Natural killer cell (primary cell): ENCODE results near the gene CDC25C. TPM values are rescaled to one million over a fixed set of nuclear protein-coding genes. Genes with fewer than 3 reads are reported as not detected.

ENCODE experiments used
- ATAC-seq, 3 donors: fragments of 150-1000 bp in 2 of 3; fragments of 200-7000 bp in 1 of 3; cut with Tn5 transposase; 1 replicate in 1 of 3; 2 replicates in 2 of 3; pipeline ENCODE4 v1.10.0; 2021; ENCODE audit warnings: mild to moderate bottlenecking in 2 of 3, moderate library complexity in 2 of 3
- DNase-seq, 2 donors: peaks; one replicate each; pipeline versions ENCODE4 v3.0.0 to v3.0.0-alpha.2; 2013 to 2021; ENCODE audit warnings: mixed read lengths in 1 of 2
- H3K27ac ChIP-seq: one replicate; pipeline ENCODE4 v1.5.1; 2013; ENCODE audit warnings: mild to moderate bottlenecking, low read length
- H3K27me3 ChIP-seq: one replicate; pipeline ENCODE4 v1.6.1; 2013; ENCODE audit warnings: low read length; ENCODE audit not compliant: control insufficient read depth, insufficient read depth
- H3K36me3 ChIP-seq: one replicate; pipeline ENCODE4 v1.6.1; 2013; ENCODE audit warnings: low read length; ENCODE audit not compliant: control insufficient read depth, insufficient read depth
- H3K4me1 ChIP-seq: one replicate; pipeline ENCODE4 v1.6.1; 2013; ENCODE audit warnings: low read length; ENCODE audit not compliant: control insufficient read depth, insufficient read depth
- H3K4me3 ChIP-seq: one replicate; pipeline ENCODE4 v1.5.1; 2013; ENCODE audit warnings: low read length
- H3K9me3 ChIP-seq: one replicate; pipeline ENCODE4 v1.6.1; 2013; ENCODE audit warnings: low read length; ENCODE audit not compliant: control insufficient read depth, insufficient read depth
- H3K27ac Mint-ChIP-seq, 2 donors: one replicate each; pipeline ENCODE4 v1.8.0; 2022; ENCODE audit warnings: mild to moderate bottlenecking in 2 of 2, mixed read lengths in 2 of 2, moderate library complexity in 1 of 2
- H3K27me3 Mint-ChIP-seq, 2 donors: one replicate each; pipeline ENCODE4 v1.8.0; 2022; ENCODE audit warnings: low read depth in 2 of 2, mixed read lengths in 2 of 2
- H3K36me3 Mint-ChIP-seq: one replicate; pipeline ENCODE4 v1.8.0; 2022; ENCODE audit warnings: mixed read lengths
- H3K4me1 Mint-ChIP-seq, 2 donors: one replicate each; pipeline ENCODE4 v1.8.0; 2022; ENCODE audit warnings: mixed read lengths in 2 of 2
- H3K4me3 Mint-ChIP-seq: one replicate; pipeline ENCODE4 v1.8.0; 2022; ENCODE audit warnings: mild to moderate bottlenecking, moderate library complexity, mixed read lengths
- H3K9me3 Mint-ChIP-seq, 2 donors: one replicate each; pipeline ENCODE4 v1.8.0; 2022; ENCODE audit warnings: mixed read lengths in 2 of 2
- CTCF ChIP-seq: fragments of 200-600 bp; IDR thresholded peaks from one replicate; pipeline ENCODE4 v1.8.0; 2022; ENCODE audit warnings: antibody characterized with exemption
- WGBS: methylation state at CpG from one replicate; pipeline ENCODE4 v1.1.7; 2013; ENCODE audit warnings: missing lambda C conversion rate; ENCODE audit not compliant: insufficient coverage; 5-methylcytosine and 5-hydroxymethylcytosine counted together
- intact Hi-C: fragments of 100-400 bp; cut with micrococcal nuclease; formaldehyde crosslinking; loops from one replicate; pipeline ENCODE4 v1.14.2; 2022
- total RNA-seq, 4 donors: library from RNA; stranded (reverse); fragments of 120-200 nt in 1 of 4; gene quantifications; one replicate each; pipeline versions ENCODE4 v1.2.3 to v1.2.4, GENCODE V29; 2013 to 2022

CDC25C gene
- total RNA-seq, 3 donors from 2014 or later (not counting 1 experiment from before 2014, with no cell fraction given): 0.47 to 0.48 TPM; not detected in 1

- DNase-seq: no peak
- no peak for TF ChIP-seq CTCF
- Histone ChIP-seq H3K36me3 (peaks cover 13% of the 10 kb centered on the region), H3K4me1 (peaks cover 18% of the 10 kb centered on the region), H3K27ac (no peak overlapping the region), H3K4me3 (no peak overlapping the region), H3K27me3 (no peaks in the 10 kb centered on the region), H3K9me3 (peaks cover 3% of the 10 kb centered on the region)
- H3K4me1 Mint-ChIP-seq: peaks cover 44 to 45% of the 10 kb centered on the region in 2 donors
- intact Hi-C loops: loop anchor here (5.0 kb wide), 1 partner anchor 174 kb away; the partner anchor contains the start of genes BRD8 and KIF20A
- H3K27me3 Mint-ChIP-seq: no peaks in the 10 kb centered on the region
- peak overlapping the region; percentile 83 for H3K4me3 Mint-ChIP-seq
- peak overlapping the region; percentile 83 to 89 for H3K27ac Mint-ChIP-seq
- H3K9me3 Mint-ChIP-seq: peaks cover 0 to 5% of the 10 kb centered on the region in 2 donors
- no peak for ATAC-seq
- H3K36me3 Mint-ChIP-seq: peaks cover 7% of the 10 kb centered on the region
Measured at GRCh38 chr5:138351517-138351916, 19.9 kb upstream of the CDC25C start.

GRCh38 chr5:138351056-138351455 is 19.5 kb upstream of the CDC25C start:
- Mint-ChIP-seq H3K27me3 (no peaks in the 10 kb centered on the region), H3K27ac (peak overlapping the region in 1 of 2 donors; percentile 83), H3K4me3 (peak overlapping the region; percentile 28), H3K36me3 (peaks cover 7% of the 10 kb centered on the region), H3K4me1 (peaks cover 44 to 45% of the 10 kb centered on the region in 2 donors), H3K9me3 (peaks cover 0 to 5% of the 10 kb centered on the region in 2 donors)
- no peak for ATAC-seq
- no peak for TF ChIP-seq CTCF
- intact Hi-C loops: loop anchor here (5.0 kb wide), 1 partner anchor 174 kb away; the partner anchor contains the start of genes BRD8 and KIF20A
- Histone ChIP-seq H3K4me3 (no peak overlapping the region), H3K36me3 (peaks cover 15% of the 10 kb centered on the region), H3K9me3 (peaks cover 3% of the 10 kb centered on the region), H3K27ac (no peak overlapping the region), H3K4me1 (peaks cover 18% of the 10 kb centered on the region), H3K27me3 (no peaks in the 10 kb centered on the region)
- DNase-seq: no peak
- 100% methylated on average over 1 of the region's 1 CpG for WGBS

- Mint-ChIP-seq H3K4me1 (peaks cover 41% of the 10 kb centered on the region in 2 donors), H3K27ac (peak overlapping the region; percentile 66 to 83), H3K36me3 (peaks cover 7% of the 10 kb centered on the region), H3K9me3 (peaks cover 0 to 5% of the 10 kb centered on the region in 2 donors), H3K4me3 (peak overlapping the region; percentile 58), H3K27me3 (no peaks in the 10 kb centered on the region)
- Histone ChIP-seq H3K9me3 (peaks cover 3% of the 10 kb centered on the region), H3K27ac (no peak overlapping the region), H3K36me3 (peaks cover 21% of the 10 kb centered on the region), H3K4me3 (no peak overlapping the region), H3K4me1 (peaks cover 18% of the 10 kb centered on the region), H3K27me3 (no peaks in the 10 kb centered on the region)
- DNase-seq: no peak
- no peak for ATAC-seq
- intact Hi-C loops: loop anchor here (5.0 kb wide), 1 partner anchor 173 kb away; the partner anchor contains the start of genes BRD8 and KIF20A
- no peak for TF ChIP-seq CTCF
Measured at GRCh38 chr5:138350563-138350890, 18.9 kb upstream of the CDC25C start.
